GM19238 (cell line): ENCODE measurements around the gene CCDC40.
"Not testable (repeated sequence)": the region's sequence is repeated elsewhere in the genome, so short reads cannot be mapped to it uniquely, and the experiment has no call there.

Source experiments
- DNase-seq: peaks from one replicate; pipeline ENCODE4 v3.0.0; 2011; ENCODE audit warnings: low spot score; ENCODE audit not compliant: insufficient read length

The CCDC40 gene, protein sequence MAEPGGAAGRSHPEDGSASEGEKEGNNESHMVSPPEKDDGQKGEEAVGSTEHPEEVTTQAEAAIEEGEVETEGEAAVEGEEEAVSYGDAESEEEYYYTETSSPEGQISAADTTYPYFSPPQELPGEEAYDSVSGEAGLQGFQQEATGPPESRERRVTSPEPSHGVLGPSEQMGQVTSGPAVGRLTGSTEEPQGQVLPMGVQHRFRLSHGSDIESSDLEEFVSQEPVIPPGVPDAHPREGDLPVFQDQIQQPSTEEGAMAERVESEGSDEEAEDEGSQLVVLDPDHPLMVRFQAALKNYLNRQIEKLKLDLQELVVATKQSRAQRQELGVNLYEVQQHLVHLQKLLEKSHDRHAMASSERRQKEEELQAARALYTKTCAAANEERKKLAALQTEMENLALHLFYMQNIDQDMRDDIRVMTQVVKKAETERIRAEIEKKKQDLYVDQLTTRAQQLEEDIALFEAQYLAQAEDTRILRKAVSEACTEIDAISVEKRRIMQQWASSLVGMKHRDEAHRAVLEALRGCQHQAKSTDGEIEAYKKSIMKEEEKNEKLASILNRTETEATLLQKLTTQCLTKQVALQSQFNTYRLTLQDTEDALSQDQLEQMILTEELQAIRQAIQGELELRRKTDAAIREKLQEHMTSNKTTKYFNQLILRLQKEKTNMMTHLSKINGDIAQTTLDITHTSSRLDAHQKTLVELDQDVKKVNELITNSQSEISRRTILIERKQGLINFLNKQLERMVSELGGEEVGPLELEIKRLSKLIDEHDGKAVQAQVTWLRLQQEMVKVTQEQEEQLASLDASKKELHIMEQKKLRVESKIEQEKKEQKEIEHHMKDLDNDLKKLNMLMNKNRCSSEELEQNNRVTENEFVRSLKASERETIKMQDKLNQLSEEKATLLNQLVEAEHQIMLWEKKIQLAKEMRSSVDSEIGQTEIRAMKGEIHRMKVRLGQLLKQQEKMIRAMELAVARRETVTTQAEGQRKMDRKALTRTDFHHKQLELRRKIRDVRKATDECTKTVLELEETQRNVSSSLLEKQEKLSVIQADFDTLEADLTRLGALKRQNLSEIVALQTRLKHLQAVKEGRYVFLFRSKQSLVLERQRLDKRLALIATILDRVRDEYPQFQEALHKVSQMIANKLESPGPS

DNA sequence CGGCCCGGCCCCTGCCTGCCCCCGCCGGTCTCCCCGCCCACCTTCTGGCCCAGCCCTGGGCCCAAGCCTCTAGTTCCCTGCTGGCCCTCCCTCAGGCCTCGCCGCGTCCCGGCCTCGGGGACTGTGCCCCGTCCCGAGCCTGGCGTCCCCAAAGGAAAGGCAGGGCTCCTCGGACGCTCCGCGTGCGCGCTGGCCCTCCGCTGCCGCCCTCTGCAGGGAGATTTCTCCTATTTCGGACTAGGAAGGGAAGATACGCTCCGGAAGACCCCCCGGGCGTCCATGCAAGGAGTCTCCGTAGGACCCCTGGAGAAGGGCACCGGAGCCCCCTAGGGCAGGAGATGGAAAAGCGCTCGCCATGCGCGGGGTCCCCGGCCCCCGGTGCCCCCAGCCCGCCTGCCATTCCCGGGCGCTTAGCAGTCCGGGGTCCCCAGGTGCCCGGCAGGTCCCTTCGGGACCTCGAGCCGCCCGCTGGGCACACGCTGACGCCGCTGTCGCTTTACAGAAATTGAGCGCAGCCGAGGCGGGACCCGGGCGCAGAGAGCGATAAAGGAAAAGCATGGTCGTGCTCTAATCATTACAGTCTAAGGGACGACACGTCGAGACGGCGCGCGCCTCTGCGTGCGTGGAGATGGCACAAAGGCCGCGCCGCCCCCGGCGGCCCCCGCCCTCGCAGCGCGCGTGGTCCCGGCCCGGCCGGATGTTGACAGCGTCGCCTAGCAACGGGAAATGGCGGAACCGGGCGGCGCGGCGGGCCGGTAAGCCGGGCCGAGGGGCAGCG, at the start of gene CCDC40:
Gene CCDC40, plus strand, starts transcription at position 706 of the 778 bp plus-strand sequence. Its CDS starts 21 bp downstream, at position 727.
- DNase-seq: peak; percentile 60

- DNase-seq: no peak
Measured at GRCh38 chr17:79987187-79987934, 49.1 kb upstream of the CCDC40 start.

- no peak for DNase-seq
Measured at GRCh38 chr17:79987935-79988184, 48.6 kb upstream of the CCDC40 start.

GRCh38 chr17:79988185-79988971, 48.1 kb upstream of the CCDC40 start:
- no peak for DNase-seq

GRCh38 chr17:79989106-79989835, 47.2 kb upstream of the CCDC40 start:
- DNase-seq: no peak

DNA sequence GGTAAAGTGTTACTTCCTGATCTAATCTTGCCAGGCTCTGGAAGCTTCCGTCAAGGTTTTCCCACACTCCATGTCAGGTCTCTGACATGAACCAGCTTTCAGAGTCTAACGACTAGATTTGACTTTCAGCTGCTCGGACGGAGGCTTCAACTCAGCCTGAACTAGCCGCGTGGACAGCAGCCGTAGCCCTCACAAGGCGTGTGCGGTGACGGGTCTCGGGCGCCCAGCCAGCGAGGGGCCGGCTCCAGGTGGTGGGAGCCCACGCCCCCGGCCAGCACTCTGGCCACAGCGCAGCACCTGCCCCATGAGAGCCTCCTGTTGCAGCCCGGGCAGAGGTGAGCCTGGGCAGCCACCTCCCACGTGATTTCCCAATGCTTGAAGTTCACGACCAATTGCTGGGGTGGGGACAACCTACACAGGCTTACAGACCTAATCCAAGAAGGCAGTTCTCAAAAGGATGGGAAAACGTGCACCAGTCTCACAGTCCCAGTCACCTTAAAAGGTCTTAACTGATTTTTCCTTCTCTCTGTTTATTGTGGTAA, 46.3 kb upstream of the CCDC40 start:
- no peak for DNase-seq

DNA sequence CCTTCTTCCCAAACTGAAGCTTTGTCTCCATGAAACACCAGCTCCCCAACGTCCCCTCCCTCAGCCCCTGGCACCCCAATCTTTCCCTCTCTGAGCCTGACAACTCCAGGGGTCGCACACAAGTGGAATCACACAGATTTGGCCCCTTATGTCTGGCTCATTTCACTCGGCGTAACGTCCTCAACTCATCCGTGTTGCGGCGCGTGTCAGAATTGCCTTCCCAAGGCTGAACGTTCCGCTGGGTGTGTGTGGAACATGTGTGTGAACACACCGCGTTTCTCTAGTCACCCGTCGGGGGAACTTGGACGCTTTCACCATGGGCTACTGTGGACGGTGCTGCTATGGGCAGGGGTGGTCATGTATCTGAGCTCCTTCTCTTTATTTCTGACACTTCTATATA, 45.7 kb upstream of the CCDC40 start:
- DNase-seq: no peak

DNA sequence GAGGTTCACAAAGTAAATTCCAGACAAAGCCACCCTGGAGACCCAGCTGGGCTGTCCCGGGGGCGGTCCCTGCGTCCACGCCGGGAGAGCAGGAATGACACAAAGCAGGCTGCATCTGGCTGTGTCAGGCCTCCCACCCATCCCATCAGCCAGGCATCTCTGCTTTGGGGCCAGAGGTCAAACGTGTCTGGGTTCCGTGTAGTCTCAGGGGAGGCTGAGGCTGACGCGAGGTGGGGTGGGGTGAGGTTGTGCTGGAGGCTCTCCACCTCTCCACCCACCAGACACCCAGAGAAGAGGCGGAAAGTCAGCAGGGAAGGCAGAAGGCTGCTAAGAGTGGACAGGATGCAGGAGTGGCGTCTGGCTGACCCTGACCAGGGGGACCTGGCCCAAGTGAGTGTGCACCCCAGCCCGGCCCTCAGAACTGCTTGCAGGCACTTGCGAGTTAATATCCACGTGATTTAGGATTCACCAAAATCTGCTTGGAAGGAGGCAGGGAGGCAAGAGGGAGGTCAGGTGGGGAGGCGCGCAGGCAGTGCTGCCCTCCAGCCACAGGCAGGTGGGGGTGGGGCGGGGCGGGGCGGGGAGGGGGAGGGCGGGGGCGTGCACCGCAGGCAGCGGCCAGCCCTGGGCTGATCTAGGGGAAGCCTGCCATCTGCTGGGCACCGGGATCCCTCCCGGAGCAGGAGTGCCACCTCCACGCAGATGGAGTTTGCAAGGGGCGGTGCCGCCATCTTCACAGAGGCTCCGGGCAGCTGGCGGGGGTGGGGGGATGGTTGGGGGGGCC, 45.1 kb upstream of the CCDC40 start:
- peak; percentile 51 for DNase-seq

DNA sequence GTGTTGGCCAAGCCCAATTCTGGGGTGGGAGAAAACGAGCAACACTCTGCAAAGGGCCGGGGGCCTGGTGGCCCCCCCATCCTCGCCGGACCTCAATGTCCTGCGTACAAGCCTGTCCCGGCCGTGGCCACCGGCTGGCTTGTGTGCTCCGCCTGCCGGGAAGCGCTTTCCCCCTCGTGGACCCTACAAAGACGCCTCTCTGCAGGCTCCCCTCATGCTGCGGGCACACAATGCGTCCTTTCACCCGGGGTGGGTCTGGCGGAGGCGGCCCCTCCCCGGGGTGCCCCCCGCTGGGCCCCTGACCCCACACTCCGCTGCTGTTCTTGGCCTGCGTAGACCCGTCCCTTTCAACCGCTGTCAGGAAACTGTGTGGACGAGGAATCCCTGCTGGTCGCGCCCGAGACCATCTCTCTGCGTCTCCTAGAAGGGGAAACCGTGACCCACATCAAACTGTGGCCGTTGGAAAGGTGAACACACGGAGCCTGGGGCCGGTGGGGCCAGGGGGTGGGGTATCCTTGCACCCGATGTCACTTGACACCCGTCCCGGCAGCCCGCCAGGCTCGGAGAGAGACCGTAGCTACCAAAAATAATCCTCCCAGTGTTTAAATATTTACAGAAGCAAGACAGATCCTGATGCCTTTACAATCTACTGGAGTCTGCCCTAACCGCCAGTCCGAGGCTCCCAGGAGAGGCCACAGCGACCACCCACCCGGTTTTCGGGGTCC, 44.4 kb upstream of the CCDC40 start:
- DNase-seq: no peak

DNA sequence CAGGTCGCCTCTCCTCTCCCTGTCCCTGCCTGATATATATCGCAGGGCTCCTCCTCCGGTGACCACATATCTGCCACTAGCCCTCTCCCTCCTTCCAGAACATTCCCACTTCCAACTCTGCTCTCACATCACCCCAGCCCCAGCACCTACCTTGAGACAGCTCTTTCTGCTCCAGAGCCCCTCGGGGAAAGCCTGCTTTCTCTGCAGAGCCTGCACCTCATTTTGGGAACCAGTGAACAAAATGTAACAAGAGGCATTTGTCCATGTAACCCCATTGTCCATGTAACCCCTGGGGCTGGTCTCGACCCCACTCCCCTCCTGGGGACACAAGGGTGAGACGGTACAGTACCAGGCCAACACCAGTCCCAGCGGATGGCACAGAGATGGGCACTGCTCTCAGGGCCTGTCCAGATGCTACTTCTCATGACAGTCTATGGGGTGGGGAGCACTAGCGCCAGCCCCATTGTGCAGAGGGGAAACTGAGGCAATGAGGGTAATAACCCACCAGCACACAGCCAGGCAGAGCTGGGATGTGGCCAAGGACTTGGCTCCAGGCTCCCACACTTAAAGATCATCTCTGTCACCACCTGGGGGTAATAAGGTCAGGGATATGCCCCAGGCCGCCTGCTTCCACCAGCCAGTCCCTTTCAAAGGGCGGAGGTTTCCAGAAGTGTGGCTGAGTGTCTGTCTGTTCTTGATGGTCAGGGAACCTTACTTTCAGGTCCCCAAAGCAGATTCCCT, 43.6 kb upstream of the CCDC40 start:
- no peak for DNase-seq

- no peak for DNase-seq
Measured at GRCh38 chr17:79993390-79994227, 42.8 kb upstream of the CCDC40 start.

- not testable (repeated sequence) for DNase-seq
Measured at GRCh38 chr17:79994228-79994569, 42.2 kb upstream of the CCDC40 start.

DNA sequence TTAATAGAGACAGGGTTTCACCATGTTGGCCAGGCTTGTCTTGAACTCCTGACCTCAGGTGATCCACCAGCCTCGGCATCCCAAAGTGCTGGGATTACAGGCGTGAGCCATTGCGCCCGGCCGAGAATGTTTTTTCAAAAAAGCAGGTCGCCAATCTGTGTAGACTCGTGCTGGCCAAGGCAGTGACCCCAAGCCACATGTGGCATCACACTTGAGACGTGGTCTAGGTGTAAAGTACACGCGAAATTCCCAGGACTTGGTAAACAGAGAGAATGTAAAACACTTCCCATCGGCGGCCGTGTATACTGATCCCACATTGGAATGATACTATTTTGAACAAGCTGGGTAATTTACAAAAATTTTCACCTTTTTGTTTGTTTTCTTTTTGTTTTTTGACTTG, 41.8 kb upstream of the CCDC40 start:
- no peak for DNase-seq

GRCh38 chr17:79995696-79996095, 40.7 kb upstream of the CCDC40 start:
- no peak for DNase-seq

DNA sequence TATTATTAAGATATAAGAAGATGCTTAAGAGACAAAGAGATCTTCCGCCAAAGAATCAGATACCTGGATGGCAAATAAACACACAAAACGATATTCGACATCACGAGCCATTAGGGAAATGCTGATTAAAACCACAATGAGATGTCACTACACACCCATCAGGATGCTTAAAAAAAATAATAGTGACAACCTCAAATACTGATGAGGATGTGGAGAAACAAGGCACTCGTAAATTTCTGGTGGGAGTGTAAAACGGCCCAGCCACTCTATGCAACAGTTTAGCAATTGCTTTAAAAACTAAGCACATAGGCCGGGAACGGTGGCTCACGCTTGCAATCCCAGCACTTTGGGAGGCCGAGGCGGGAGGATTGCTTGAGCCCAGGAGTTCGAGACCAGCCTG, 40.2 kb upstream of the CCDC40 start:
- DNase-seq: no peak
